Lower leg skin (tissue), 3 donors: ENCODE results near the gene EPS8L2.

Experiments used
- POLR2A ChIP-seq, 2 donors: fragments of 450-650 bp; IDR thresholded peaks; one replicate each; pipeline ENCODE4 v1.6.1; 2016 to 2017; ENCODE audit warnings: antibody characterized with exemption in 2 of 2, mild to moderate bottlenecking in 1 of 2, moderate library complexity in 1 of 2
- TF ChIP-seq, protein P1 (sequence below), 3 donors: fragments of 450-650 bp; IDR thresholded peaks; one replicate each; pipeline ENCODE4 v1.5.1; 2016; ENCODE audit warnings: antibody characterized with exemption in 3 of 3, mild to moderate bottlenecking in 3 of 3, moderate library complexity in 2 of 3

DNA sequence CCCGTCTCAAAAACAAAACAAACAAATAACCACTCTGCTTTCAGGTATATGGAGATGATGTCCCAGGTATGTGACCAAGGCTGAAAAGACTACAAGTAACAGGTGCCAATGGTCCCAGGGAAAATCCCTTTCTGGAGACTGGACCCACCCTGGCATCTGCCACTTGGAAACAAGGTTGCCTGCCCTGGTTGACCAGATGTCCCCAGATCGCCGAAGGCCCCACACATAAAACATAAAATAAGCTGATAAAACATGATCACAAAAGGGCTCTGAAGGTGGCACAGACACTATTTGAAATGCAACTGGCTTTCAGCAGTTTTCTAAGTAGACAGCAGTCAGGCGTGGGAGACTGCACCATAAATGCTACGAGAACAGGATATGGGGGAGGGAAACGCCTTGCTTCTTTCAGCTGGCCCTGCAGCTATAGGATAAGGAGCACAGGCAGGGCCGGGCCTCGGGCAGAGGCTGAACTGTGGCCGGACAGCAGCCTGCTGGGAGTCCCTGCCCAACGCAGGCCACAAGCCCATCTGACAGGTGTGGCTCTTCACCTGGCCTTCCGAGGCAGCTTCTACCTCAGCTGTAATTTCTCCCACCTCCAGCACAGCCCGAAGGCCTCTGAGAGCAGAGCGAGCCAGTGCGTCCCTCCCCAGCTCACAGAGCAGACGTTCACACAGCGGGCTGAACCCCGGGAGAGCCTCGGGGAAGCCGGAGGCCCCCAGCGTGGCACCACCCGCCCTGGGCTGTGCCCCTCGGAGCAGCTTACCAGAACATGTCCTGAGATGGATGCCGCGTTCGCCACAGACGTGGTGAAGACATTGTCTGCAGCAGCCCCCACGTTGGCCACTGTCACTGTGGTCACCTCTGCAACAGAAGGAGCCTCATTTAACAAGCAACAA is 15.0 kb upstream of the EPS8L2 start:
- TF ChIP-seq, protein P1, sequence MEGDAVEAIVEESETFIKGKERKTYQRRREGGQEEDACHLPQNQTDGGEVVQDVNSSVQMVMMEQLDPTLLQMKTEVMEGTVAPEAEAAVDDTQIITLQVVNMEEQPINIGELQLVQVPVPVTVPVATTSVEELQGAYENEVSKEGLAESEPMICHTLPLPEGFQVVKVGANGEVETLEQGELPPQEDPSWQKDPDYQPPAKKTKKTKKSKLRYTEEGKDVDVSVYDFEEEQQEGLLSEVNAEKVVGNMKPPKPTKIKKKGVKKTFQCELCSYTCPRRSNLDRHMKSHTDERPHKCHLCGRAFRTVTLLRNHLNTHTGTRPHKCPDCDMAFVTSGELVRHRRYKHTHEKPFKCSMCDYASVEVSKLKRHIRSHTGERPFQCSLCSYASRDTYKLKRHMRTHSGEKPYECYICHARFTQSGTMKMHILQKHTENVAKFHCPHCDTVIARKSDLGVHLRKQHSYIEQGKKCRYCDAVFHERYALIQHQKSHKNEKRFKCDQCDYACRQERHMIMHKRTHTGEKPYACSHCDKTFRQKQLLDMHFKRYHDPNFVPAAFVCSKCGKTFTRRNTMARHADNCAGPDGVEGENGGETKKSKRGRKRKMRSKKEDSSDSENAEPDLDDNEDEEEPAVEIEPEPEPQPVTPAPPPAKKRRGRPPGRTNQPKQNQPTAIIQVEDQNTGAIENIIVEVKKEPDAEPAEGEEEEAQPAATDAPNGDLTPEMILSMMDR (IDR thresholded peaks at IDR 0.05), result no peak
- TF ChIP-seq POLR2A (IDR thresholded peaks at IDR 0.05), result no peak
